H1 (cell line): ENCODE results near the gene CMTM2. TPM values are rescaled to one million over a fixed set of nuclear protein-coding genes. Genes with fewer than 3 reads are reported as not detected.

ENCODE experiments used
- CTCF ChIA-PET: fragments of 300-600 bp; sonication (Branson Sonifier 250); formaldehyde crosslinking; loops from one replicate; lab custom pipeline; 2021; ENCODE audit not compliant: partially characterized antibody; lab: Charles Lee
- POLR2A ChIA-PET: fragments of 300-600 bp; sonication (Branson Sonifier 250); formaldehyde crosslinking; loops from one replicate; lab custom pipeline; 2021; ENCODE audit warnings: inconsistent platforms; ENCODE audit not compliant: partially characterized antibody; lab: Charles Lee
- DNase-seq, 2 experiments: peaks; one replicate each; pipeline versions ENCODE4 v3.0.0 to v3.0.0-alpha.2; 2010 to 2022; ENCODE audit warnings: low spot score in 2 of 2, low read depth in 1 of 2, mixed read lengths in 1 of 2
- FAIRE-seq: peaks from 2 replicates; lab custom pipeline; 2011; peaks lifted over from hg19 to GRCh38; lab: Jason Lieb, UNC
- H2AFZ ChIP-seq: 2 replicates; pipeline ENCODE4 v1.8.1; 2012; ENCODE audit warnings: low read length, inconsistent platforms
- H2AK5ac ChIP-seq: 2 replicates; pipeline ENCODE4 v1.6.1; 2013; ENCODE audit warnings: low read depth, low read length
- H2BK120ac ChIP-seq: replicated peaks from 2 replicates; pipeline ENCODE3; 2013; ENCODE audit warnings: low read depth, low read length, inconsistent platforms
- H2BK12ac ChIP-seq: 2 replicates; pipeline ENCODE4 v1.6.1; 2013; ENCODE audit warnings: low read depth, low read length
- H2BK15ac ChIP-seq: 2 replicates; pipeline ENCODE4 v1.6.1; 2013; ENCODE audit warnings: low read length
- H2BK20ac ChIP-seq: 2 replicates; pipeline ENCODE4 v1.6.1; 2013; ENCODE audit warnings: low read length
- H2BK5ac ChIP-seq: 2 replicates; pipeline ENCODE4 v1.6.1; 2013; ENCODE audit warnings: low read depth, low read length
- H3K14ac ChIP-seq: 2 replicates; pipeline ENCODE4 v1.6.1; 2013; ENCODE audit warnings: inconsistent platforms; ENCODE audit not compliant: insufficient read length
- H3K18ac ChIP-seq: 2 replicates; pipeline ENCODE4 v1.6.1; 2013; ENCODE audit warnings: low read length; ENCODE audit errors: extremely low read depth
- H3K23ac ChIP-seq: 2 replicates; pipeline ENCODE4 v1.6.1; 2013; ENCODE audit warnings: inconsistent platforms; ENCODE audit not compliant: insufficient read length
- H3K23me2 ChIP-seq: 2 replicates; pipeline ENCODE4 v1.6.1; 2013; ENCODE audit warnings: low read depth, low read length
- H3K27ac ChIP-seq: 2 replicates; pipeline ENCODE4 v1.6.1; 2011; ENCODE audit warnings: low read depth, low read length, inconsistent platforms
- H3K27me3 ChIP-seq, 4 experiments: replicated peaks in 1 of 4; 1 replicate in 1 of 4; 2 replicates in 3 of 4; pipeline versions ENCODE4 v1.6.1 to v1.8.1; 2011 to 2013; ENCODE audit warnings: low read length in 3 of 4, mild to moderate bottlenecking in 3 of 4, inconsistent platforms in 2 of 4, mixed read lengths in 2 of 4, moderate library complexity in 1 of 4; ENCODE audit not compliant: control insufficient read depth in 3 of 4, insufficient read depth in 3 of 4; ENCODE audit errors: extremely low read depth in 1 of 4
- H3K36me3 ChIP-seq, 4 experiments: 2 replicates each; pipeline versions ENCODE4 v1.6.1 to v1.8.1; 2011 to 2013; ENCODE audit warnings: mild to moderate bottlenecking in 4 of 4, low read length in 3 of 4, moderate library complexity in 2 of 4, control low read depth in 1 of 4, inconsistent platforms in 1 of 4; ENCODE audit not compliant: insufficient read depth in 4 of 4, control insufficient read depth in 2 of 4
- H3K4ac ChIP-seq: replicated peaks from 2 replicates; pipeline ENCODE3; 2013; ENCODE audit warnings: low read length, low read depth, mixed read lengths, inconsistent platforms; ENCODE audit not compliant: insufficient read length
- H3K4me1 ChIP-seq, 4 experiments: replicated peaks in 1 of 4; 1 replicate in 1 of 4; 2 replicates in 3 of 4; pipeline versions ENCODE4 v1.6.1 to v1.8.1; 2011 to 2013; ENCODE audit warnings: low read length in 3 of 4, inconsistent platforms in 2 of 4, mixed read lengths in 1 of 4; ENCODE audit not compliant: insufficient read depth in 4 of 4, control insufficient read depth in 3 of 4
- H3K4me2 ChIP-seq, 2 experiments: 2 replicates each; pipeline versions ENCODE4 v1.6.1 to v1.8.1; 2011 to 2013; ENCODE audit warnings: low read depth in 2 of 2, low read length in 2 of 2, control low read depth in 1 of 2, inconsistent platforms in 1 of 2, mild to moderate bottlenecking in 1 of 2; ENCODE audit not compliant: insufficient read depth in 1 of 2
- H3K4me3 ChIP-seq, 4 experiments: fragments of 200-600, 300-600 bp in 1 of 4; sonication (generic), shearing (Covaris generic), sonication (Bioruptor Twin) in 1 of 4; 2 replicates each; pipeline versions ENCODE4 v1.5.1 to v1.8.1; 2011 to 2016; ENCODE audit warnings: low read length in 4 of 4, low read depth in 3 of 4, control low read depth in 2 of 4, inconsistent platforms in 2 of 4, mild to moderate bottlenecking in 2 of 4, mixed read lengths in 1 of 4, moderate library complexity in 1 of 4; ENCODE audit not compliant: insufficient read depth in 2 of 4; ENCODE audit errors: extremely low read depth in 1 of 4
- H3K56ac ChIP-seq: replicated peaks from 2 replicates; pipeline ENCODE3; 2013; ENCODE audit warnings: low read depth, mild to moderate bottlenecking, mixed read lengths, low read length, inconsistent platforms; ENCODE audit not compliant: insufficient read length
- H3K79me1 ChIP-seq: 2 replicates; pipeline ENCODE4 v1.6.1; 2013; ENCODE audit warnings: low read depth, low read length, control low read depth
- H3K79me2 ChIP-seq, 2 experiments: 2 replicates each; pipeline versions ENCODE4 v1.6.1 to v1.8.1; 2012 to 2013; ENCODE audit warnings: low read length in 2 of 2, mild to moderate bottlenecking in 2 of 2, inconsistent platforms in 1 of 2; ENCODE audit not compliant: insufficient read depth in 2 of 2, control insufficient read depth in 1 of 2
- H3K9ac ChIP-seq, 4 experiments: replicated peaks in 1 of 4; 1 replicate in 1 of 4; 2 replicates in 3 of 4; pipeline versions ENCODE4 v1.6.1 to v1.8.1; 2011 to 2013; ENCODE audit warnings: low read depth in 3 of 4, low read length in 3 of 4, control low read depth in 2 of 4, mild to moderate bottlenecking in 2 of 4, moderate library complexity in 2 of 4, inconsistent platforms in 1 of 4; ENCODE audit errors: extremely low read depth in 1 of 4
- H3K9me3 ChIP-seq, 2 experiments: 2 replicates each; pipeline versions ENCODE4 v1.6.1 to v1.8.1; 2012 to 2013; ENCODE audit warnings: mild to moderate bottlenecking in 2 of 2, moderate library complexity in 2 of 2, control low read depth in 1 of 2, inconsistent platforms in 1 of 2, low read depth in 1 of 2, low read length in 1 of 2, mixed read lengths in 1 of 2; ENCODE audit not compliant: insufficient read depth in 2 of 2
- H4K20me1 ChIP-seq, 2 experiments: replicated peaks in 1 of 2; 2 replicates each; pipeline versions ENCODE3 to v1.8.1; 2011 to 2013; ENCODE audit warnings: inconsistent platforms in 2 of 2, low read length in 2 of 2, mild to moderate bottlenecking in 1 of 2; ENCODE audit not compliant: insufficient read depth in 2 of 2, control insufficient read depth in 1 of 2
- H4K5ac ChIP-seq: 2 replicates; pipeline ENCODE4 v1.6.1; 2013; ENCODE audit warnings: low read length, low read depth, mixed read lengths, inconsistent platforms; ENCODE audit not compliant: insufficient read length
- H4K8ac ChIP-seq: 2 replicates; pipeline ENCODE4 v1.8.0; 2013; ENCODE audit warnings: mild to moderate bottlenecking, moderate library complexity, low read length, inconsistent platforms; ENCODE audit not compliant: insufficient read depth; ENCODE audit errors: extremely low read depth
- H4K91ac ChIP-seq: replicated peaks from 2 replicates; pipeline ENCODE3; 2013; ENCODE audit warnings: low read length, mixed read lengths, inconsistent platforms; ENCODE audit not compliant: insufficient read length
- EGR1 ChIP-seq: IDR thresholded peaks from 2 replicates; pipeline ENCODE4 v1.6.1; 2011; ENCODE audit warnings: low read depth, low read length, borderline replicate concordance
- GABPA ChIP-seq: IDR thresholded peaks from 2 replicates; pipeline ENCODE4 v1.6.1; 2011; ENCODE audit warnings: mild to moderate bottlenecking, low read length, moderate library complexity, borderline replicate concordance; ENCODE audit not compliant: insufficient read depth
- GTF2F1 ChIP-seq: IDR thresholded peaks from 2 replicates; pipeline ENCODE4 v1.6.1; 2012; ENCODE audit warnings: low read depth, low read length, improper control_type of control experiment, borderline replicate concordance
- KDM1A ChIP-seq: fragments of 200-600, 300-600 bp; sonication (generic); IDR thresholded peaks from 2 replicates; pipeline ENCODE4 v1.7.1; 2016; ENCODE audit warnings: mild to moderate bottlenecking, low read length, borderline replicate concordance
- NRF1 ChIP-seq: IDR thresholded peaks from 2 replicates; pipeline ENCODE4 v1.6.1; 2011; ENCODE audit warnings: mild to moderate bottlenecking, low read depth, low read length, improper control_type of control experiment
- POLR2AphosphoS5 ChIP-seq: IDR thresholded peaks from 2 replicates; pipeline ENCODE4 v1.6.1; 2011; ENCODE audit warnings: low read depth, low read length
- RNF2 ChIP-seq: fragments of 200-900, 300-1000 bp; sonication (generic); IDR thresholded peaks from 2 replicates; pipeline ENCODE4 v1.7.1; 2016; ENCODE audit warnings: borderline replicate concordance, low read depth, mild to moderate bottlenecking, antibody characterized with exemption, low read length; ENCODE audit not compliant: poor library complexity, severe bottlenecking; ENCODE audit errors: missing control alignments
- SIN3A ChIP-seq, 2 experiments: IDR thresholded peaks in 1 of 2; conservative IDR thresholded peaks in 1 of 2; 2 replicates each; pipeline ENCODE4 v1.6.1; 2011 to 2012; ENCODE audit warnings: low read length in 2 of 2, improper control_type of control experiment in 1 of 2, low read depth in 1 of 2, mild to moderate bottlenecking in 1 of 2
- TAF1 ChIP-seq: IDR thresholded peaks from 2 replicates; pipeline ENCODE4 v1.6.1; 2011; ENCODE audit warnings: mild to moderate bottlenecking, low read depth, low read length
- WGBS, 2 experiments: shearing (Covaris generic) in 1 of 2; methylation state at CpG; one replicate each; pipeline versions ENCODE4 v1.1.6 to v1.1.7; 2013 to 2015; ENCODE audit warnings: low lambda C conversion rate in 2 of 2, mixed read lengths in 2 of 2, inconsistent platforms in 1 of 2, low coverage in 1 of 2, missing lambda C conversion rate in 1 of 2; ENCODE audit not compliant: insufficient replicate concordance in 2 of 2, insufficient coverage in 1 of 2, insufficient read length in 1 of 2; ENCODE audit errors: extremely low coverage in 1 of 2, missing lambda C conversion rate in 1 of 2; 5-methylcytosine and 5-hydroxymethylcytosine counted together
- polyA plus RNA-seq, 7 experiments: library from polyadenylated mRNA; depleted of rRNA in 3 of 7; stranded (reverse) in 5 of 7; unstranded in 2 of 7; fragments of >200 nt in 5 of 7; fragments of 200-250 nt in 2 of 7; gene quantifications; 1 replicate in 5 of 7; 2 replicates in 1 of 7; 4 replicates in 1 of 7; pipeline versions ENCODE4 v1.2.1 to v1.2.3, GENCODE V29; 2011 to 2013; ENCODE audit warnings: missing spikeins in 2 of 7, mixed read lengths in 2 of 7
- total RNA-seq: library from RNA; stranded (reverse); fragmentation: NEBNext Ultra II Directional; extraction: Animal tissue kit (Norgen Biotek cat#: 25700); gene quantifications from 2 replicates; pipeline ENCODE4 v1.2.1, GENCODE V29; 2021

CMTM2 gene
- total and polyA plus RNA-seq, 2 of the 8 experiments (the other 6 are each of a cell fraction or from before 2014, with no cell fraction given) = not detected

- H3K4me3 ChIP-seq = peak within 1 kb of the TSS; percentile 49 to 72 (median 60)
- peak within 1 kb of the TSS; percentile 61 for H2BK15ac ChIP-seq
- CTCF ChIA-PET = interaction anchor here (1.0 to 2.1 kb wide), 5 partner anchors 14 to 205 kb away, joined by 3 to 4 read pairs (median 3); no protein-coding TSS in a partner anchor
- H2BK120ac ChIP-seq = no peak within 1 kb of the TSS
- H2BK20ac ChIP-seq = no peak within 1 kb of the TSS
- H3K79me1 ChIP-seq = no peaks in the 10 kb centered on the region; the same call in 1 of the 2 replicates
- H2AFZ ChIP-seq = peak within 1 kb of the TSS; percentile 48; the same call in 1 of the 2 replicates
- H3K27ac ChIP-seq = peak within 1 kb of the TSS; percentile 77
- H3K4me2 ChIP-seq = peak within 1 kb of the TSS; percentile 78 to 90
- peak within 1 kb of the TSS; percentile 50; the same call in 1 of the 2 replicates for H2BK12ac ChIP-seq
- peak within 1 kb of the TSS; percentile 87 for H4K5ac ChIP-seq
- H3K23ac ChIP-seq = no peak within 1 kb of the TSS
- H3K27me3 ChIP-seq = peaks cover 0 to 21% (median 12%) of the 10 kb centered on the region in 4 experiments; a peak in 6 of 7 replicates
- peak within 1 kb of the TSS; percentile 63 for H3K56ac ChIP-seq
- H2AK5ac ChIP-seq = no peak within 1 kb of the TSS
- H4K8ac ChIP-seq = peak within 1 kb of the TSS; percentile 95
- no peaks in the 10 kb centered on the region for H3K79me2 ChIP-seq
- H2BK5ac ChIP-seq = peak within 1 kb of the TSS; percentile 83; the same call in 1 of the 2 replicates
- H3K9ac ChIP-seq = peak within 1 kb of the TSS; percentile 76 to 89 (median 84)
- no peak for FAIRE-seq
- H3K18ac ChIP-seq = peak within 1 kb of the TSS; percentile 78
- H3K36me3 ChIP-seq = no peaks in the 10 kb centered on the region
- H3K23me2 ChIP-seq = peaks cover 15% of the 10 kb centered on the region
- WGBS, 2 experiments = 8% methylated on average over 78 of the region's 80 CpGs; no CpG with 5 or more reads in 1 of the 2 experiments
- POLR2A ChIA-PET = interaction anchor here (0.7 to 2.8 kb wide), 9 partner anchors 10 to 143 kb away, joined by 3 to 9 read pairs (median 3); partner anchors contain the start of gene CMTM3
- H3K4me1 ChIP-seq = peaks cover 0 to 12% (median 9%) of the 10 kb centered on the region in 4 experiments; a peak in 5 of 7 replicates
- DNase-seq = peak in 1 of 2 experiments; percentile 80
- peaks cover 0 to 4% of the 10 kb centered on the region in 2 experiments; a peak in 1 of 4 replicates for H3K9me3 ChIP-seq
- no peaks in the 10 kb centered on the region for H4K20me1 ChIP-seq
- H3K4ac ChIP-seq = peak within 1 kb of the TSS; percentile 81
- no peak within 1 kb of the TSS for H4K91ac ChIP-seq
- H3K14ac ChIP-seq = no peak within 1 kb of the TSS
- peak; percentile 64; the same call in 1 of the 2 replicates for TF ChIP-seq EGR1
- 0 out of 4 replicates have a peak, but pooled peaks of 1 of the 2 experiments have one; percentile 4 for TF ChIP-seq SIN3A (conservative IDR thresholded peaks at IDR 0.05 in 1 of 2, IDR thresholded peaks at IDR 0.05 in 1 of 2; ENCODE audit: low read depth in 1 of 2, low read length in 2 of 2)
- TF ChIP-seq TAF1 = peak; percentile 65; the same call in 1 of the 2 replicates
- TF ChIP-seq KDM1A = no peak
- TF ChIP-seq GTF2F1 = no peak; the same call in 1 of the 2 replicates
- TF ChIP-seq NRF1 = no peak
- no peak for TF ChIP-seq GABPA
- 0 out of 2 replicates have a peak, but pooled peaks have one; percentile 26 for TF ChIP-seq POLR2AphosphoS5
- no peak for TF ChIP-seq RNF2
Measured at GRCh38 chr16:66549284-66550131, 29.8 kb upstream of the CMTM2 start, which contains the start of gene TK2. TK2 (minus strand) TSS chr16:66550122; CDS start chr16:66550061, 61 bp downstream.
